ENCODE data around the gene CABP4.

GRCh38 chr11:67407688-67408163 is 47.4 kb upstream of the CABP4 start:
- TF ChIP-seq POLR2A (IDR thresholded peaks at IDR 0.05) (no peak), CTCF (IDR thresholded peaks at IDR 0.05) (no peak), EP300 (IDR thresholded peaks at IDR 0.05) (no peak)
